Spleen (tissue), 11 donors: ENCODE data around the gene ANO1. TPM values are rescaled to one million over a fixed set of nuclear protein-coding genes. Genes with fewer than 3 reads are reported as not detected.

Source experiments
- DNase-seq: peaks from one replicate; pipeline ENCODE4 v3.0.0-alpha.2; 2020
- H3K27ac ChIP-seq, 8 donors: fragments of 200-600 bp; sonication (generic) in 7 of 8; 1 replicate in 4 of 8; 2 replicates in 4 of 8; pipeline versions ENCODE4 v1.5.0 to v1.8.0; 2016 to 2021; ENCODE audit warnings: inconsistent platforms in 4 of 8, mild to moderate bottlenecking in 4 of 8, moderate library complexity in 1 of 8
- H3K27me3 ChIP-seq, 7 donors: fragments of 200-600 bp; sonication (generic) in 6 of 7; replicated peaks in 1 of 7; 1 replicate in 4 of 7; 2 replicates in 3 of 7; pipeline versions ENCODE4 v1.5.0 to v1.8.0; 2016 to 2021; ENCODE audit warnings: inconsistent platforms in 3 of 7, mild to moderate bottlenecking in 1 of 7
- H3K36me3 ChIP-seq, 6 donors: fragments of 200-600 bp; sonication (generic) in 5 of 6; 1 replicate in 4 of 6; 2 replicates in 2 of 6; pipeline versions ENCODE4 v1.5.0 to v1.8.0; 2016 to 2021; ENCODE audit warnings: inconsistent platforms in 2 of 6
- H3K4me1 ChIP-seq, 6 donors: fragments of 200-600 bp; sonication (generic) in 5 of 6; 1 replicate in 3 of 6; 2 replicates in 3 of 6; pipeline versions ENCODE4 v1.5.0 to v1.8.0; 2016 to 2021; ENCODE audit warnings: inconsistent platforms in 3 of 6
- H3K4me3 ChIP-seq, 8 donors: fragments of 200-600 bp; sonication (generic) in 7 of 8; 1 replicate in 4 of 8; 2 replicates in 4 of 8; pipeline versions ENCODE4 v1.5.0 to v1.8.0; 2016 to 2021; ENCODE audit warnings: inconsistent platforms in 4 of 8, mild to moderate bottlenecking in 4 of 8, moderate library complexity in 2 of 8
- H3K9me3 ChIP-seq, 8 donors: fragments of 200-600 bp; sonication (generic) in 7 of 8; 1 replicate in 4 of 8; 2 replicates in 4 of 8; pipeline versions ENCODE4 v1.5.0 to v1.8.0; 2016 to 2021; ENCODE audit warnings: inconsistent platforms in 4 of 8
- CTCF ChIP-seq, 11 experiments: fragments of 200-600 bp in 7 of 11; fragments of 450-650 bp in 4 of 11; sonication (generic) in 4 of 11; IDR thresholded peaks in 8 of 11; conservative IDR thresholded peaks in 3 of 11; 1 replicate in 7 of 11; 2 replicates in 4 of 11; pipeline versions ENCODE4 v1.4.0 to v1.8.0; 2016 to 2021; ENCODE audit warnings: antibody characterized with exemption in 11 of 11, inconsistent platforms in 4 of 11, mild to moderate bottlenecking in 1 of 11
- POLR2A ChIP-seq, 3 donors: fragments of 450-650 bp; IDR thresholded peaks; one replicate each; pipeline ENCODE4 v1.5.1; 2017; ENCODE audit warnings: antibody characterized with exemption in 3 of 3, mild to moderate bottlenecking in 1 of 3
- POLR2AphosphoS5 ChIP-seq, 3 donors: sonication (generic); formaldehyde crosslinking; IDR thresholded peaks; one replicate each; pipeline ENCODE4 v1.5.1; 2017; ENCODE audit warnings: antibody characterized with exemption in 3 of 3
- WGBS, 5 donors: extraction: QIAGEN DNeasy Blood & Tissue Kit in 3 of 5; methylation state at CpG; one replicate each; pipeline versions ENCODE4 v1.1.5 to v1.1.7; 2013 to 2018; 5-methylcytosine and 5-hydroxymethylcytosine counted together
- intact Hi-C: fragments of 100-400 bp; cut with DNase I; formaldehyde crosslinking; loops from one replicate; pipeline ENCODE4 v1.15.0; 2023; ENCODE audit warnings: low total_unique reads
- polyA plus RNA-seq, 3 donors: library from polyadenylated mRNA; stranded (reverse); fragments of 200-250 nt; gene quantifications; one replicate each; pipeline ENCODE4 v1.2.1, GENCODE V29; 2013
- total RNA-seq, 7 donors: library from RNA; depleted of rRNA in 3 of 7; stranded (reverse); fragments of >200 nt in 3 of 7; fragmentation: NEBNext Ultra II Directional in 4 of 7; extraction: Animal tissue kit (Norgen Biotek cat#: 25700) in 4 of 7; gene quantifications; one replicate each; pipeline versions ENCODE4 v1.1.0 to v1.2.1, GENCODE V29; 2016 to 2021
- donor health status: healthy with polysubstance abuse.
- donor health status: DM: no; HTN: no; CAD: no; lungs with moderate emphysema.
- donor health status: DM: no; HTN: no; CAD: no.
- donor health status: Bipolar disorder and iron deficiency.
- donor health status: healthy.
- donor health status: DM: no; HTN: no; CAD: no.
- donor health status: DM: yes; HTN: yes; CAD: no.

The ANO1 gene
- total and polyA plus RNA-seq, 10 donors, result 0.22 to 1.2 (median 0.62) TPM

- intact Hi-C loops, result no loop called here
- Histone ChIP-seq H3K4me3 (no peak overlapping the region), H3K9me3 (no peaks in the 10 kb centered on the region), H3K27ac (no peak overlapping the region), H3K27me3 (peaks cover 0 to 14% (median 0%) of the 10 kb centered on the region in 7 donors), H3K4me1 (no peaks in the 10 kb centered on the region), H3K36me3 (no peaks in the 10 kb centered on the region)
- TF ChIP-seq CTCF (IDR thresholded peaks at IDR 0.05 in 8 of 11, conservative IDR thresholded peaks at IDR 0.05 in 3 of 11) (no peak), POLR2A (IDR thresholded peaks at IDR 0.05) (no peak), POLR2AphosphoS5 (IDR thresholded peaks at IDR 0.05) (no peak)
- WGBS, 5 donors, result 91 to 96% (median 94%) methylated on average over 1 of the region's 1 CpG
- DNase-seq, result no peak
These were observed 40.5 kb downstream of the ANO1 start for GRCh38 chr11:70118642-70119041.

- H3K4me3 ChIP-seq, result no peak overlapping the region
- DNase-seq, result no peak
- intact Hi-C loops, result no loop called here
- 91 to 98% (median 95%) methylated on average over 2 of the region's 2 CpGs for WGBS, 5 donors
- H3K4me1 ChIP-seq, result no peaks in the 10 kb centered on the region
- peaks cover 0 to 14% (median 0%) of the 10 kb centered on the region in 7 donors for H3K27me3 ChIP-seq
- no peaks in the 10 kb centered on the region for H3K36me3 ChIP-seq
- H3K9me3 ChIP-seq, result no peaks in the 10 kb centered on the region
- H3K27ac ChIP-seq, result no peak overlapping the region
- no peak for TF ChIP-seq POLR2A (IDR thresholded peaks at IDR 0.05)
- TF ChIP-seq CTCF (IDR thresholded peaks at IDR 0.05 in 8 of 11, conservative IDR thresholded peaks at IDR 0.05 in 3 of 11), result no peak
- TF ChIP-seq POLR2AphosphoS5 (IDR thresholded peaks at IDR 0.05), result no peak
These were observed 41.4 kb downstream of the ANO1 start for GRCh38 chr11:70119502-70119901.

GRCh38 chr11:70120674-70121073, 42.6 kb downstream of the ANO1 start:
- no peaks in the 10 kb centered on the region for H3K9me3 ChIP-seq

More at GRCh38 chr11:70120674-70121073, 42.6 kb downstream of the ANO1 start:
- H3K4me3 ChIP-seq, result no peak overlapping the region
- no peak for DNase-seq
- peaks cover 0 to 14% (median 0%) of the 10 kb centered on the region in 7 donors for H3K27me3 ChIP-seq
- WGBS, 5 donors, result 69 to 82% (median 73%) methylated on average over 9 to 11 of the region's 11 CpGs
- no peak for TF ChIP-seq CTCF (IDR thresholded peaks at IDR 0.05 in 8 of 11, conservative IDR thresholded peaks at IDR 0.05 in 3 of 11)
- no peak for TF ChIP-seq POLR2AphosphoS5 (IDR thresholded peaks at IDR 0.05)
- no peak for TF ChIP-seq POLR2A (IDR thresholded peaks at IDR 0.05)
- H3K27ac ChIP-seq, result no peak overlapping the region
- H3K4me1 ChIP-seq, result no peaks in the 10 kb centered on the region
- H3K36me3 ChIP-seq, result no peaks in the 10 kb centered on the region
- intact Hi-C loops, result no loop called here
